T follicular helper cell (primary cell): ENCODE data around the gene MYH6.
"Not testable (repeated sequence)": the region's sequence is repeated elsewhere in the genome, so short reads cannot be mapped to it uniquely, and the experiment has no call there.

Experiments used
- DNase-seq: peaks from one replicate; pipeline ENCODE4 v3.0.0-alpha.2; 2020; ENCODE audit warnings: low read depth
- total RNA-seq, 2 experiments: gene quantifications; one replicate each; lab custom pipeline; 2026; lab: John Stamatoyannopoulos, UW

Gene MYH6
- total RNA-seq = 0 reads per million in 2 experiments

- DNase-seq = no peak
Observed at GRCh38 chr14:23407516-23408306, at the start of gene MYH6. MYH6 (minus strand) TSS chr14:23408273; CDS start chr14:23407223, 1,050 bp downstream.

- not testable (repeated sequence) for DNase-seq
Observed at GRCh38 chr14:23456883-23457586, 49.0 kb upstream of the MYH6 start.

GRCh38 chr14:23454445-23454856 lies 46.4 kb upstream of the MYH6 start:
- no peak for DNase-seq

GRCh38 chr14:23452237-23452636 lies 44.2 kb upstream of the MYH6 start:
- DNase-seq = no peak

- DNase-seq = no peak
Observed at GRCh38 chr14:23450379-23450778, 42.3 kb upstream of the MYH6 start.

- DNase-seq = no peak
Observed at GRCh38 chr14:23449314-23449713, 41.2 kb upstream of the MYH6 start.

- no peak for DNase-seq
Observed at GRCh38 chr14:23447361-23448350, 39.6 kb upstream of the MYH6 start.

- no peak for DNase-seq
Observed at GRCh38 chr14:23446291-23446851, 38.3 kb upstream of the MYH6 start.

GRCh38 chr14:23445773-23446172 lies 37.7 kb upstream of the MYH6 start:
- DNase-seq = no peak

GRCh38 chr14:23444314-23444713 lies 36.2 kb upstream of the MYH6 start:
- no peak for DNase-seq

- no peak for DNase-seq
Observed at GRCh38 chr14:23443881-23444280, 35.8 kb upstream of the MYH6 start.

GRCh38 chr14:23443411-23443812 lies 35.3 kb upstream of the MYH6 start:
- DNase-seq = no peak

GRCh38 chr14:23442721-23443356 lies 34.8 kb upstream of the MYH6 start:
- DNase-seq = no peak

GRCh38 chr14:23441076-23441475 lies 33.0 kb upstream of the MYH6 start:
- DNase-seq = no peak

- no peak for DNase-seq
Observed at GRCh38 chr14:23439107-23439835, 31.2 kb upstream of the MYH6 start.

GRCh38 chr14:23438101-23438971 lies 30.3 kb upstream of the MYH6 start:
- no peak for DNase-seq

GRCh38 chr14:23437133-23438100 lies 29.3 kb upstream of the MYH6 start:
- DNase-seq = no peak
